NCI-H1436 treated with DMSO at 0.1 percent for 48 hours (cell line): ENCODE measurements around the gene TRRAP.
"Not testable (repeated sequence)": the region's sequence is repeated elsewhere in the genome, so short reads cannot be mapped to it uniquely, and the experiment has no call there.

Experiments used
- DNase-seq: peaks from one replicate; lab custom pipeline; 2025; lab: John Stamatoyannopoulos, UW

Gene TRRAP

DNA sequence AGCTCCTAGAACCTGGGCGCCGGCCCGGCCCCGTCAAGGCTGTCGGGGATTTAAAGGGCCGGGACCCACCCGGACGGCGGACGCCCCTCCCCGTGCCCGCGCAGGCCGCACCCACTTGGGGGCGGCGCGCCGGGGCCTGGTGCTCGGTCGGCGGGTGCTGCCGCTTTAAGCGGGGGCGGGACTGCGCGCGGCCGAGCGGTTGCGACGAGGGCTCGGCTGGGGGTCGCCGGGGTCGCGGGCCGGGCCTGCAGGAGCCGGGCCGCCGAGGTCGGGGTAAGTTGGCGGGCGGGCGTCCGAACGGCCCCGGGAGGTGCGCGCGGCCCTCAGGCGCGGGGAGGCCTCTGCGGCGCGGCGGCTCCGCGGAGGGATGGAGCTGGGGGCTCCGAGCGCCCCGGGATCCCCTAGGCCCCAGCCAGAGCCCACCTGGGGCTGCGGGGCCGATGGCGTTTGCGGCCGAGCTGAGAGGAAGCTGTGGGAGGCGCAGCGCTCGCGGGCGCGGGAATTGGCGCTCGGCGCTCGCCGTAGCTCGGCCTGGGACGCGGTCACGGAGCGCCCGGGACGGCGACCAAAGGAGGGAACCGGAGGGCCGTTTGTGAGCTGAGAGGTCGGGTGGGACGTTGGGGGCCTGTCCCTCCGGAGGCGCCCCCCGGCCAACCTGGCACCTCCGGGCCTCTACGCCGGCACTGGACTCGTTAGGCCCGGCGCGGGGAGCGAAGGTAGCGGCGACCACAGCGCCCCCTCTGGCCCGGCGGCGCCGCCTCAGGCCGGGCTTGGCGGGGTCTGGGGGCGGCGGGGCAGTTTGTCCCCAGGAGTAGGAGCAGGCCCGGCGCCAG lies at the start of gene TRRAP:
TRRAP (plus strand) TSS at position 168 of the 833 bp plus-strand sequence. CDS start 2,619 bp downstream, outside the sequence.
- DNase-seq, result no peak

GRCh38 chr7:98830972-98831548 lies 47.3 kb upstream of the TRRAP start:
- no peak for DNase-seq

DNA sequence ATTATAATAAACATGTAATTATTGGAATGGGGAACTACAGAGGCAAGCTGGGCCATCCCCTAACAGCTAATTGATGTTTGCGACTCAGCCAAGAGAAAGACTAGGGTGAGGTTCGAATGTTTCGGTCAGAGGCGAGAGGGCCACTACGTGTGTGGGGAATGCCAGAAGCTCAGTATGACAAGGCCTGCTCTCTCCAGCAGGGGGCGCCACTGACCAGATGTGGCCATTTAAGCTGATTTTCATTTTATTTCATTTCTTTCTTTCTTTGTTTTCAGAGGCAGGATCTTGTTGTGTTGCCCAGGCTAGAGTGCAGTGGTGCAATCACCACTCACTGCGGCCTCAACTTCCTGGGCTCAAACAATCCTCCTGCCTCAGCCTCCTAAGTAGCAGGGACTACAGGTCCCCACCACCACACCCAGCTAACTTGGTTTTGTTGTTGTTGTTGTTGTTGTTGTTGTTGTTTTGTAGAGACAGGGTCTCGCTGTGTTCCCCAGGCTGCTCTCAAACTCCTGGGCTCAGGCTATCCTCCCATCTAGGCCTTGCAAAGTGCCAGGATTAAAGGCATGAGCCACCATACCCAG lies 46.6 kb upstream of the TRRAP start:
- no peak for DNase-seq

DNA sequence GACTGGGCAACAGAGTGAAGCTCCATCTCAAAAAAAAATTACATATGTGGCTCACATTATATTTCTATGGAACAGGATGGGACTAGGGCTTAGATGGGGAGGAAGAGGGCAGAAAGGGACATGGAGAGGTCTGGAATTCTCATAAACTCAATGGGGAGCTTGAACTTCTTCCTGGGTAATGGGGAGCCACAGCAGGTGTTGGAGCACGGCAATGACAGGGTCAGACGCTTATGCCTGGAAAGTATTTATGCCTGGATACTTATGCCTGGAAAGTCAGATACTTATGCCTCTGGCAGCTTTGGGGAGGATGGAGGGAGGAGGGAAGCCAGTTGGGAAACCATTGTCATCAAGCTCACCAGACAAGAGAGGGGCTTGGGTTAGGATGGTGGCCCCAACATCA lies 45.3 kb upstream of the TRRAP start:
- no peak for DNase-seq

- DNase-seq, result no peak
These were observed 43.4 kb upstream of the TRRAP start for GRCh38 chr7:98834949-98835348.

DNA sequence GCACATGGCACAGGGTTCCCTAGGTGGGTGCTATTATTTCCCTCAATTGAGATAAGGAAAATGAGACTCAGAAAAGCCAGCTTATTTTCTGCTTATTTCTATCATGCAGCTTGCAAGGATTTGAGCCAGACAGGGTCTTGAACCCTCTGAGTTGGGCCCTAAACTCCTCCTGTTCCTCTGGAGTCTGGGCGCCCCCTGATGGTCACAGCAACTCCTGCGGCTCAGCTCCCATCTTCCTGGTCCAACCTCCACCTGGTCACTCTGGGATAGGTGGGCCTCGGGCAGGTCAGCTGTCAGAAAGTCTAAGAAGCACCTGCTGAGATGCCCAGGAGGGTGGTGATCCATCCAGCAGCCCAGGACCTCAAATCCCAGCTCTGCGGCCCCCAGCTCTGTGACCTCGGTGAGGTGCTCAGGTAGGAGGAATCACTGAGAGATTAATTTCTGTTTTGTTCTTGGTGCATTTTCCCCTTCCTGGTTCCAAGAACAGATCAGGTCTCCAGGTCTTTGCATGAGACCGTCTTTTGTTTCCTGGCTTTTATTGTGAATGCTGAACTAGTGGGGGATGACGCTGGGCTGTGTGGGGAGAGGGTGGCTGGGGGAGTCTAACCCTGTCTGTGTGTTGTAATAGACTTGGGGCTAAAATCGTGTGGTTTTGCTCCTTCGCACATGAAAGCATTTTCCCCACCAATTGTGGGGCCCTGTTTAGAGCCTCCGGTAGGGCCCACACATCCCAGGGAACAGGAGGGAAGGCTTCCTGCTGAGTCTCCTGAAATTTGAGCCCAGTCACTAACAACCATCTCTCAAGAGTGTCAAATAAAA lies 41.3 kb upstream of the TRRAP start:
- DNase-seq, result no peak

- no peak for DNase-seq
These were observed 40.7 kb upstream of the TRRAP start for GRCh38 chr7:98837630-98837972.

GRCh38 chr7:98840096-98840495 lies 38.2 kb upstream of the TRRAP start:
- no peak for DNase-seq

DNA sequence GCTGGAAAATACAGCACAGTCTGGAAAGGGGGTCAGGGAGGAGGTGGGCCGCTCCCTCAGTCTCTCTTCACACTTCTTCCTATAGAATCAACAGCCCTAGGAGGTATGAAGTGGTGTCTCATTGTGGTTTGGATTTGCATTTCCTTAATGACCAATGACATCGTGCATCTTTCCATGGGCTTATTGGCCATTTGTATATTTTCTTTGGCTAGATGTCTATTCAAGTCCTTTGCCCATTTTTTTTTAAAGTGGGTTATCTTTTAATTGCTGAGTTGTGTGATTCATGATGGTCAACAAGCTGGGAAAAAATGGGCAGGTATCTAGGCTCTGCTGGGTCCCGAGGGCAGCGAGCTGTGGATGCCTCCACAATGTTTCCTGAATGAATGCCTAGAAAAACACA lies 37.6 kb upstream of the TRRAP start:
- DNase-seq, result no peak

- no peak for DNase-seq
These were observed 36.9 kb upstream of the TRRAP start for GRCh38 chr7:98841179-98841997.

GRCh38 chr7:98842552-98842951 lies 35.8 kb upstream of the TRRAP start:
- not testable (repeated sequence) for DNase-seq

DNA sequence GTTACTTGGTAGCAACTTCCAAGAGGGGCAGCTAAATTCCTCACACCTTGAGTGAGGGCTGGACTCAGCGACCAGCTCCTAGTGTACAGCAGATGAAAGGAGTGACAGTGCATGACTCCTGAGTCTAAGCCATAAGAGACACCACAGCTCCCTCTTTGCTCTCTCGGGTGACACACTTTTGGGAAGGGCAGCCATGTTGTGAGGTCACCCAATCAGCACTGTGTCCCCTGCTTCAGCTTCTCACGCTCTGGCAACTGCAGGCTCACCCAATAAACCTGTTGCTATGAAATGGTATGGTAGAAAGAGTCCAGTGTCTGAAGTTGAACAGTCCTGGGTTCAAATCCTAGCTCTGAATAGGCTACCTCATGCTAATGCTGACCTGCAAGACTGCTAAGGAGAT lies 29.4 kb upstream of the TRRAP start:
- no peak for DNase-seq

GRCh38 chr7:98852826-98853225 lies 25.5 kb upstream of the TRRAP start:
- DNase-seq, result no peak

GRCh38 chr7:98855610-98856422 lies 22.5 kb upstream of the TRRAP start:
- no peak for DNase-seq

DNA sequence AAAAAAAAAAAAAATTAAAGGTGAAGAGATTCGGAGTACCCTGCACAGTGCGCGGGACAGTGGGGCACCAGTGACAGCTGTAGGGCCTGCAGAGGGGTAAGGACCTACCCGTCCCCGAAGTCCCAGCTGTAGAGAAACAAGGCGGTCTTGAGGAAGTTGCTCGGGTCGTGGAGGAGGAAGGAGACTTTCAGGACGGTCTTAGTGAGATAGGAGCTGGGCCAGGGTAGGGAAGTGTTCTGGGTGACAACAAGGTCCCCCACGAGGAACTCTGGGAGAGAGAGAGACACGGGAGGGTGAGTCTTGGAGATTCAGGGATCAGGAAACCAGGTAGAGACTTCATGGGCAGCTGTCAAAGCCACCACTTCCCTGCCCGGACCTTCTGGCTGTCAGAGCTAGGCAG lies 18.3 kb upstream of the TRRAP start:
- DNase-seq, result no peak

- DNase-seq, result no peak
These were observed 16.1 kb upstream of the TRRAP start for GRCh38 chr7:98862203-98862602.

DNA sequence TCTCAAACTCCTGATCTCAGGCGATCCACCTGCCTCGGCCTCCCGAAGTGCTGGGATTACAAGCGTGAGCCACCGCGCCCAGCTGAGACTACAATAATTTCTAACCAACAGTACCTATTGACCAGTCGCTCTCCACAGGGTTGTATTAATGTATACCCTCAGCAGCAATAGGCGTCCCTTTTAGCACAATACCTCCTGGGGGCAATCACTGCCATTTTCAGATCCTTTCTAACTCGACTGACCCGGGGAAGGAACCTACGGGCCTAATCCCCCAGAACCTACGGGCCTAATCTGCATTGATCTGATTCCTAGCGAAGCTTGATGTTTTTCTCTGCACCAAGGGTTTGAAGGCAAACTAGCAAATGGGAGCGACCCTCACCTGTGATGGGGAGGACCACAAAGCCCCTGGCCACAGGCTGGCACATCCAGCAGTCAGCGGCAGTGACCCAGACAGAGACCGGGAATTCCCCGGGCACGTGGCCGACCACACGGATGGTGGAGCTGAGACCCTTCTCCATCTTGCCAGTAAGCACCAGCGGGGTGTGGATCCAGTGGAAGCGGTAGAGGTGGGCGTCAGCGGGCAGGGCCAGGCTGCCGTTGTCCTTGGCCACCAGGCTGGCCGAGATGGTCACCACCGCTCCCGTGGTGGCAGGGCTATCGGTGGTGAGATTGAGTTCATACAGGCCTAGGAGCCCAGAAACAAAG lies 15.5 kb upstream of the TRRAP start:
- DNase-seq, result no peak

- no peak for DNase-seq
These were observed 14.7 kb upstream of the TRRAP start for GRCh38 chr7:98863601-98864000.

DNA sequence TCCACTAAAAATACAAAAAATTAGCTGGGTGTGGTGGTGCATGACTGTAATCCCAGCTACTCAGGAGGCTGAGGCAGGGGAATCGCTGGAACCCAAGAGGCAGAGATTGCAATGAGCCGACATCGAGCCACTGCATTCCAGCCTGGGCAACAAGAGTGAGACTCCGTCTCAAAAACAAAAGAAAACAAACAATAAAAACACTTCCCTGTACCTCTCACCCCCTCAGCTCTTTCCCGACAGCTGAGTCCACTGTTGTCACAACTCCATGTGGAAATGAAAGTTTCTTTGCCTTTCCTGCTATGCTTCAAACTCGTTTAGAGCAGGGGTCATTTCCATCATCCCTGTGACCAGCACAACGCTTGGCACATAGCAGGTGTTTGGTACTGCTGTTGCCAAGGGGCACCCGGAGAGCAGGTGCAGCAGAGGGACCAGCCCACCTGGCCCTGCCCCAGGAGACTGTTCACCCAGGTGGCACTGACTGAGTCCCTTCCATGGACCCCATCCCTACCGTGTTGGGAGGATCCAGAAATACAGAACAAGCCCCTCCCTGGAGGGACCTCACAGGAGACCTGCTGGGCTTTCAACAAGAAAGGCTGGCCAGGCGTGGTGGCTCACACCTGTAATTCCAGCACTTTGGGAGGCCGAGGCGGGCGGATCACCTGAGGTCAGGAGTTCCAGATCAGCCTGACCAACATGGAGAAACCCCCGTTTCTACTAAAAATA lies 13.4 kb upstream of the TRRAP start:
- no peak for DNase-seq

DNA sequence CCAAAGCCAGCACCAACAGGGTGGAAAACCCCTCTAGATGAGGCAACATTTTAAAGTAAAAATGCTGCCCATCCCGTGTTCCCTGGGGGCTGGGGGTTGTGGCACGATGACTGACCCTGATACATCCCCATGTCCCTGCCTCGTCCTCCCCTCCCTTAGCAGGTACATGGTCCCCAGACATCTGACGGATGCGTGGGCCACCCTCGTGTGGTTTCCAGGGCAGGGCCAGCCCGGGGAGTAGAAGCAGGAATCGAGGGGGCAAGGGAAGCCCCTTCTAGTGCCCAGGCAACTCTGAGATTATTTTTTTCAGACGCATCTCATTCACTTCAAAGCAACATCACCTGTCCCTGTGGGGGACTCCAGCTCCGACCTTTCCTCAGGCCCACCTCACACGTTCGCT lies 12.0 kb upstream of the TRRAP start:
- DNase-seq, result no peak
